Stimulated activated CD8-positive, alpha-beta memory T cell treated with anti-CD3 and anti-CD28 coated beads, Interleukin-4, amount 100 ng/mL, for 1 hour (primary cell): ENCODE measurements around the gene SCAP.
A peak's percentile ranks its signal among the peaks of the same experiment; 100 is the strongest.

Experiments used
- DNase-seq, 2 donors: peaks; one replicate each; pipeline ENCODE4 v3.0.0-alpha.2; 2020; ENCODE audit warnings: low read depth in 2 of 2, low spot score in 1 of 2

Gene SCAP

GRCh38 chr3:47432673-47433072 lies 43.1 kb downstream of the SCAP start:
- DNase-seq: no peak

GRCh38 chr3:47431225-47431624 lies 44.5 kb downstream of the SCAP start:
- DNase-seq: no peak

- no peak for DNase-seq
These were observed 45.1 kb downstream of the SCAP start for GRCh38 chr3:47430606-47431005.

GRCh38 chr3:47429476-47430270 lies 46.1 kb downstream of the SCAP start:
- no peak for DNase-seq

GRCh38 chr3:47428662-47429061 lies 47.1 kb downstream of the SCAP start:
- DNase-seq: no peak

GRCh38 chr3:47427866-47428265 lies 47.9 kb downstream of the SCAP start:
- DNase-seq: no peak

GRCh38 chr3:47425959-47426358 lies 49.8 kb downstream of the SCAP start:
- no peak for DNase-seq

- DNase-seq: no peak
These were observed 50.4 kb downstream of the SCAP start for GRCh38 chr3:47425383-47425778.

- no peak for DNase-seq
These were observed 51.0 kb downstream of the SCAP start for GRCh38 chr3:47424434-47425382.

GRCh38 chr3:47423548-47424145 lies 52.1 kb downstream of the SCAP start:
- DNase-seq: no peak

GRCh38 chr3:47422743-47423142 lies 53.0 kb downstream of the SCAP start:
- no peak for DNase-seq

- no peak for DNase-seq
These were observed 53.7 kb downstream of the SCAP start for GRCh38 chr3:47421741-47422649.

- DNase-seq: peak; percentile 74 to 79
These were observed 54.9 kb downstream of the SCAP start for GRCh38 chr3:47420511-47421484.

- DNase-seq: no peak
These were observed 55.7 kb downstream of the SCAP start for GRCh38 chr3:47420044-47420430.

GRCh38 chr3:47419083-47420043 lies 56.4 kb downstream of the SCAP start:
- no peak for DNase-seq

GRCh38 chr3:47418167-47419082 lies 57.3 kb downstream of the SCAP start:
- DNase-seq: no peak

- DNase-seq: no peak
These were observed 59.7 kb downstream of the SCAP start for GRCh38 chr3:47416041-47416440.
